DOHH2 (cell line): ENCODE results near the gene TMPRSS9.
"Not testable (repeated sequence)": the region's sequence is repeated elsewhere in the genome, so short reads cannot be mapped to it uniquely, and the experiment has no call there.

Experiments
- EZH2phosphoT487 ChIP-seq: fragments of 200-600 bp; sonication (generic); IDR thresholded peaks from 2 replicates; pipeline ENCODE4 v1.6.1; 2017; ENCODE audit warnings: borderline replicate concordance, mild to moderate bottlenecking, antibody characterized with exemption, low read length, moderate library complexity, mixed read lengths
- TF ChIP-seq, protein P1 (sequence below): fragments of 200-600 bp; sonication (generic); IDR thresholded peaks from one replicate; pipeline ENCODE4 v1.5.1; 2014; ENCODE audit warnings: antibody characterized with exemption, mild to moderate bottlenecking, low read depth, low read length; ENCODE audit not compliant: poor library complexity, severe bottlenecking

DNA sequence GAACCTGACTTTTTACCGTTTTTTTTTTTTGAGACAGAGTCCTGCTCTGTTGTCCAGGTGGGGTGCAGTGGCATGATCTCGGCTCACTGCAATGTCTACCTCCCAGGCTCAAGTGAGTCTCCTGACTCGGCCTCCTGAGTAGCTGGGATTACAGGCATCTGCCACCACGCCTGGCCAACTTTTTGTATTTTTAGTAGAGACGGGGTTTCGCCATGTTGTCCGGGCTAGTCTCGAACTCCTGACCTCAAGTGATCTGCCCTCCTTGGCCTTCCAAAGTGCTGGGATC, 109.8 kb downstream of the TMPRSS9 start:
- TF ChIP-seq, protein P1, sequence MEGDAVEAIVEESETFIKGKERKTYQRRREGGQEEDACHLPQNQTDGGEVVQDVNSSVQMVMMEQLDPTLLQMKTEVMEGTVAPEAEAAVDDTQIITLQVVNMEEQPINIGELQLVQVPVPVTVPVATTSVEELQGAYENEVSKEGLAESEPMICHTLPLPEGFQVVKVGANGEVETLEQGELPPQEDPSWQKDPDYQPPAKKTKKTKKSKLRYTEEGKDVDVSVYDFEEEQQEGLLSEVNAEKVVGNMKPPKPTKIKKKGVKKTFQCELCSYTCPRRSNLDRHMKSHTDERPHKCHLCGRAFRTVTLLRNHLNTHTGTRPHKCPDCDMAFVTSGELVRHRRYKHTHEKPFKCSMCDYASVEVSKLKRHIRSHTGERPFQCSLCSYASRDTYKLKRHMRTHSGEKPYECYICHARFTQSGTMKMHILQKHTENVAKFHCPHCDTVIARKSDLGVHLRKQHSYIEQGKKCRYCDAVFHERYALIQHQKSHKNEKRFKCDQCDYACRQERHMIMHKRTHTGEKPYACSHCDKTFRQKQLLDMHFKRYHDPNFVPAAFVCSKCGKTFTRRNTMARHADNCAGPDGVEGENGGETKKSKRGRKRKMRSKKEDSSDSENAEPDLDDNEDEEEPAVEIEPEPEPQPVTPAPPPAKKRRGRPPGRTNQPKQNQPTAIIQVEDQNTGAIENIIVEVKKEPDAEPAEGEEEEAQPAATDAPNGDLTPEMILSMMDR: not testable (repeated sequence)
- TF ChIP-seq EZH2phosphoT487: not testable (repeated sequence)
